Rectal smooth muscle tissue (tissue), 1 donor: ENCODE results near the gene TENM4.

Source experiments
- H3K27ac ChIP-seq: one replicate; pipeline ENCODE4 v1.7.0; 2013; ENCODE audit warnings: low read depth, low read length, inconsistent platforms
- H3K27me3 ChIP-seq: one replicate; pipeline ENCODE4 v1.7.0; 2013; ENCODE audit warnings: low read length; ENCODE audit not compliant: control insufficient read depth, insufficient read depth
- H3K36me3 ChIP-seq: one replicate; pipeline ENCODE4 v1.7.0; 2013; ENCODE audit warnings: low read length; ENCODE audit not compliant: control insufficient read depth, insufficient read depth
- H3K4me1 ChIP-seq: one replicate; pipeline ENCODE4 v1.7.0; 2013; ENCODE audit warnings: low read length; ENCODE audit not compliant: control insufficient read depth, insufficient read depth
- H3K4me3 ChIP-seq: one replicate; pipeline ENCODE4 v1.7.0; 2013; ENCODE audit warnings: low read length
- H3K9ac ChIP-seq: one replicate; pipeline ENCODE4 v1.7.0; 2013; ENCODE audit warnings: low read length

Gene TENM4

GRCh38 chr11:79174045-79175008 lies 266.5 kb downstream of the TENM4 start:
- H3K4me3 ChIP-seq: no peak overlapping the region
- no peak overlapping the region for H3K9ac ChIP-seq
- no peak overlapping the region for H3K27ac ChIP-seq
- no peaks in the 10 kb centered on the region for H3K36me3 ChIP-seq
- H3K27me3 ChIP-seq: no peaks in the 10 kb centered on the region
- H3K4me1 ChIP-seq: peaks cover 2% of the 10 kb centered on the region

- H3K27ac ChIP-seq: no peak overlapping the region
These were observed 267.2 kb downstream of the TENM4 start for GRCh38 chr11:79173615-79174014.

GRCh38 chr11:79170321-79170720 lies 270.5 kb downstream of the TENM4 start:
- Histone ChIP-seq H3K4me3 (no peak overlapping the region), H3K36me3 (no peaks in the 10 kb centered on the region), H3K27me3 (no peaks in the 10 kb centered on the region), H3K4me1 (peaks cover 2% of the 10 kb centered on the region), H3K9ac (no peak overlapping the region), H3K27ac (no peak overlapping the region)

More at GRCh38 chr11:79173615-79174014, 267.2 kb downstream of the TENM4 start:
- no peak overlapping the region for H3K4me3 ChIP-seq
- H3K36me3 ChIP-seq: no peaks in the 10 kb centered on the region
- no peaks in the 10 kb centered on the region for H3K27me3 ChIP-seq
- H3K4me1 ChIP-seq: peaks cover 2% of the 10 kb centered on the region
- H3K9ac ChIP-seq: no peak overlapping the region

GRCh38 chr11:79168530-79169110 lies 272.2 kb downstream of the TENM4 start:
- no peaks in the 10 kb centered on the region for H3K36me3 ChIP-seq
- H3K4me3 ChIP-seq: no peak overlapping the region
- H3K27me3 ChIP-seq: no peaks in the 10 kb centered on the region
- no peak overlapping the region for H3K9ac ChIP-seq
- H3K4me1 ChIP-seq: peaks cover 2% of the 10 kb centered on the region
- no peak overlapping the region for H3K27ac ChIP-seq

- Histone ChIP-seq H3K9ac (no peak overlapping the region), H3K4me1 (no peaks in the 10 kb centered on the region), H3K27ac (no peak overlapping the region)
These were observed 273.2 kb downstream of the TENM4 start for GRCh38 chr11:79167510-79168188.

GRCh38 chr11:79165908-79166307 lies 274.9 kb downstream of the TENM4 start:
- Histone ChIP-seq H3K27me3 (no peaks in the 10 kb centered on the region), H3K4me3 (no peak overlapping the region), H3K9ac (no peak overlapping the region), H3K36me3 (no peaks in the 10 kb centered on the region), H3K4me1 (no peaks in the 10 kb centered on the region), H3K27ac (no peak overlapping the region)

More at GRCh38 chr11:79167510-79168188, 273.2 kb downstream of the TENM4 start:
- Histone ChIP-seq H3K4me3 (no peak overlapping the region), H3K27me3 (no peaks in the 10 kb centered on the region), H3K36me3 (no peaks in the 10 kb centered on the region)

GRCh38 chr11:79160791-79161403 lies 279.9 kb downstream of the TENM4 start:
- Histone ChIP-seq H3K4me3 (no peak overlapping the region), H3K27me3 (no peaks in the 10 kb centered on the region), H3K4me1 (no peaks in the 10 kb centered on the region), H3K27ac (no peak overlapping the region), H3K36me3 (no peaks in the 10 kb centered on the region), H3K9ac (no peak overlapping the region)

- no peak overlapping the region for H3K9ac ChIP-seq
- H3K4me3 ChIP-seq: no peak overlapping the region
- H3K4me1 ChIP-seq: no peaks in the 10 kb centered on the region
These were observed 281.0 kb downstream of the TENM4 start for GRCh38 chr11:79159657-79160450.

GRCh38 chr11:79157738-79158137 lies 283.1 kb downstream of the TENM4 start:
- Histone ChIP-seq H3K27me3 (no peaks in the 10 kb centered on the region), H3K4me1 (no peaks in the 10 kb centered on the region), H3K9ac (no peak overlapping the region), H3K27ac (no peak overlapping the region), H3K4me3 (no peak overlapping the region), H3K36me3 (no peaks in the 10 kb centered on the region)

More at GRCh38 chr11:79159657-79160450, 281.0 kb downstream of the TENM4 start:
- Histone ChIP-seq H3K27me3 (no peaks in the 10 kb centered on the region), H3K36me3 (no peaks in the 10 kb centered on the region), H3K27ac (no peak overlapping the region)

- no peaks in the 10 kb centered on the region for H3K36me3 ChIP-seq
- H3K4me1 ChIP-seq: no peaks in the 10 kb centered on the region
- no peak overlapping the region for H3K27ac ChIP-seq
- no peak overlapping the region for H3K4me3 ChIP-seq
- no peak overlapping the region for H3K9ac ChIP-seq
- no peaks in the 10 kb centered on the region for H3K27me3 ChIP-seq
These were observed 284.8 kb downstream of the TENM4 start for GRCh38 chr11:79156031-79156430.

GRCh38 chr11:79155237-79155636 lies 285.6 kb downstream of the TENM4 start:
- Histone ChIP-seq H3K4me3 (no peak overlapping the region), H3K4me1 (no peaks in the 10 kb centered on the region), H3K9ac (no peak overlapping the region), H3K27me3 (no peaks in the 10 kb centered on the region), H3K36me3 (no peaks in the 10 kb centered on the region), H3K27ac (no peak overlapping the region)
